Ovary (tissue), 9 donors: ENCODE data around the gene GPR156. TPM values are rescaled to one million over a fixed set of nuclear protein-coding genes. Genes with fewer than 3 reads are reported as not detected.
"Not testable (repeated sequence)": the region's sequence is repeated elsewhere in the genome, so short reads cannot be mapped to it uniquely, and the experiment has no call there.

Experiments used
- DNase-seq, 5 donors: peaks; one replicate each; pipeline ENCODE4 v3.0.0-alpha.2; 2019 to 2020
- H3K27ac ChIP-seq, 2 donors: fragments of 200-600 bp; one replicate each; pipeline versions ENCODE4 v1.5.1 to v1.8.0; 2019 to 2022
- H3K27me3 ChIP-seq: fragments of 200-600 bp; one replicate; pipeline ENCODE4 v1.8.0; 2022
- H3K36me3 ChIP-seq: fragments of 200-600 bp; sonication (generic); one replicate; pipeline ENCODE4 v1.5.1; 2019
- H3K4me1 ChIP-seq: one replicate; pipeline ENCODE4 v1.8.1; 2013; ENCODE audit warnings: mild to moderate bottlenecking, moderate library complexity; ENCODE audit not compliant: insufficient read depth
- H3K4me3 ChIP-seq: fragments of 200-600 bp; sonication (generic); one replicate; pipeline ENCODE4 v1.5.1; 2017
- H3K9me3 ChIP-seq, 2 donors: fragments of 200-600 bp in 1 of 2; sonication (generic) in 1 of 2; one replicate each; pipeline versions ENCODE4 v1.5.1 to v1.8.1; 2013 to 2019; ENCODE audit warnings: mild to moderate bottlenecking in 1 of 2, moderate library complexity in 1 of 2
- EP300 ChIP-seq: sonication (generic); formaldehyde crosslinking; IDR thresholded peaks from one replicate; pipeline ENCODE4 v1.6.1; 2017; ENCODE audit warnings: antibody characterized with exemption
- POLR2A ChIP-seq: fragments of 450-650 bp; IDR thresholded peaks from one replicate; pipeline ENCODE4 v1.6.1; 2017; ENCODE audit warnings: antibody characterized with exemption, mild to moderate bottlenecking, moderate library complexity
- WGBS, 3 donors: extraction: QIAGEN DNeasy Blood & Tissue Kit in 1 of 3; methylation state at CpG; one replicate each; pipeline versions ENCODE4 v1.1.5 to v1.1.7; 2013 to 2017; 5-methylcytosine and 5-hydroxymethylcytosine counted together
- intact Hi-C, 4 donors: fragments of 100-400 bp; cut with DNase I; formaldehyde crosslinking; loops; one replicate each; pipeline versions ENCODE4 v1.11.0 to v1.15.1; 2022 to 2023
- polyA plus RNA-seq, 2 donors: library from polyadenylated mRNA; stranded (reverse); fragments of 200-250 nt in 1 of 2; fragments of 350-450 nt in 1 of 2; fragmentation: Illumina TruSeq in 1 of 2; extraction: RNeasy Lipid Tissue Mini Kit (QIAGEN cat#74804) in 1 of 2; gene quantifications; one replicate each; pipeline ENCODE4 v1.2.3, GENCODE V29; 2013 to 2014
- total RNA-seq, 7 donors: library from RNA; depleted of rRNA in 2 of 7; stranded (reverse); fragments of >200 nt in 2 of 7; fragmentation: NEBNext Ultra II Directional in 3 of 7; extraction: Animal tissue kit (Norgen Biotek cat#: 25700) in 3 of 7; gene quantifications; one replicate each; pipeline versions ENCODE4 v1.1.0 to v1.2.4, GENCODE V29; 2016 to 2023
- TF ChIP-seq, protein P1 (sequence below), 3 donors: fragments of 450-650 bp in 2 of 3; fragments of 200-600 bp in 1 of 3; IDR thresholded peaks; one replicate each; pipeline versions ENCODE4 v1.5.1 to v1.8.0; 2016 to 2022; ENCODE audit warnings: antibody characterized with exemption in 3 of 3, mild to moderate bottlenecking in 1 of 3
- donor health status: DM: no; HTN: no; CAD: no; lungs with moderate emphysema.
- donor health status: DM: no; HTN: no; CAD: no.
- donor health status: Bipolar disorder and iron deficiency.
- donor health status: DM: yes; HTN: yes; CAD: no.
- donor health status: DM: no; HTN: no; CAD: no.
- donor health status: DM: yes; HTN: yes; CAD: no.

The GPR156 gene
- total and polyA plus RNA-seq, 9 donors: 0.24 to 3.5 (median 1.4) TPM

- H3K36me3 ChIP-seq: no peaks in the 10 kb centered on the region
- TF ChIP-seq EP300 (no peak), POLR2A (no peak)
- TF ChIP-seq, protein P1, sequence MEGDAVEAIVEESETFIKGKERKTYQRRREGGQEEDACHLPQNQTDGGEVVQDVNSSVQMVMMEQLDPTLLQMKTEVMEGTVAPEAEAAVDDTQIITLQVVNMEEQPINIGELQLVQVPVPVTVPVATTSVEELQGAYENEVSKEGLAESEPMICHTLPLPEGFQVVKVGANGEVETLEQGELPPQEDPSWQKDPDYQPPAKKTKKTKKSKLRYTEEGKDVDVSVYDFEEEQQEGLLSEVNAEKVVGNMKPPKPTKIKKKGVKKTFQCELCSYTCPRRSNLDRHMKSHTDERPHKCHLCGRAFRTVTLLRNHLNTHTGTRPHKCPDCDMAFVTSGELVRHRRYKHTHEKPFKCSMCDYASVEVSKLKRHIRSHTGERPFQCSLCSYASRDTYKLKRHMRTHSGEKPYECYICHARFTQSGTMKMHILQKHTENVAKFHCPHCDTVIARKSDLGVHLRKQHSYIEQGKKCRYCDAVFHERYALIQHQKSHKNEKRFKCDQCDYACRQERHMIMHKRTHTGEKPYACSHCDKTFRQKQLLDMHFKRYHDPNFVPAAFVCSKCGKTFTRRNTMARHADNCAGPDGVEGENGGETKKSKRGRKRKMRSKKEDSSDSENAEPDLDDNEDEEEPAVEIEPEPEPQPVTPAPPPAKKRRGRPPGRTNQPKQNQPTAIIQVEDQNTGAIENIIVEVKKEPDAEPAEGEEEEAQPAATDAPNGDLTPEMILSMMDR (IDR thresholded peaks at IDR 0.05): no peak
- 51 to 73% (median 69%) methylated on average over 1 of the region's 1 CpG for WGBS, 3 donors
- H3K27me3 ChIP-seq: no peaks in the 10 kb centered on the region
- no peaks in the 10 kb centered on the region for H3K9me3 ChIP-seq
- no peaks in the 10 kb centered on the region for H3K4me1 ChIP-seq
- no peak overlapping the region for H3K27ac ChIP-seq
- DNase-seq: no peak
- intact Hi-C loops: no loop called here
- H3K4me3 ChIP-seq: no peak overlapping the region
These were observed 39.2 kb upstream of the GPR156 start for GRCh38 chr3:120324190-120324589.

DNA sequence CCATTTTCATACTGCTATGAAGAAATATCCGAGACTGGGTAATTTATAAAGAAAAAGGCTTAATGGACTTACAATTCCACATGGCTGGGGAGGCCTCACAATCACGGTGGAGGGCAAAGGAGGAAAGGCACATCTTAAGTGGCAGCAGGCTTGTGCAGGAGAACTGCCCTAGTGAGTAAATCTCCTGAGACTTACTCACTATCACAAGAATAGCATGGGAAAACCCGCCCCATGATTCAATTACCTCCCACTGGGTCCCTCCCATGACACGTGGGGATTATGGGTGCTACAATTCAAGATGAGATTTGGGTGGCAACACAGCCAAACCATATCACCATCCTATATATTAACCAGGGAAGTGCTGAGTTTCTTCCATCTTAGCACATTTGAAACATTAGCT, 38.7 kb upstream of the GPR156 start:
- WGBS, 3 donors: 85 to 87% (median 87%) methylated on average over 4 of the region's 4 CpGs
- H3K4me1 ChIP-seq, DNase-seq, H3K36me3 ChIP-seq, intact Hi-C loops, H3K9me3 ChIP-seq, H3K4me3 ChIP-seq, H3K27ac ChIP-seq, H3K27me3 ChIP-seq: not testable (repeated sequence)

DNA sequence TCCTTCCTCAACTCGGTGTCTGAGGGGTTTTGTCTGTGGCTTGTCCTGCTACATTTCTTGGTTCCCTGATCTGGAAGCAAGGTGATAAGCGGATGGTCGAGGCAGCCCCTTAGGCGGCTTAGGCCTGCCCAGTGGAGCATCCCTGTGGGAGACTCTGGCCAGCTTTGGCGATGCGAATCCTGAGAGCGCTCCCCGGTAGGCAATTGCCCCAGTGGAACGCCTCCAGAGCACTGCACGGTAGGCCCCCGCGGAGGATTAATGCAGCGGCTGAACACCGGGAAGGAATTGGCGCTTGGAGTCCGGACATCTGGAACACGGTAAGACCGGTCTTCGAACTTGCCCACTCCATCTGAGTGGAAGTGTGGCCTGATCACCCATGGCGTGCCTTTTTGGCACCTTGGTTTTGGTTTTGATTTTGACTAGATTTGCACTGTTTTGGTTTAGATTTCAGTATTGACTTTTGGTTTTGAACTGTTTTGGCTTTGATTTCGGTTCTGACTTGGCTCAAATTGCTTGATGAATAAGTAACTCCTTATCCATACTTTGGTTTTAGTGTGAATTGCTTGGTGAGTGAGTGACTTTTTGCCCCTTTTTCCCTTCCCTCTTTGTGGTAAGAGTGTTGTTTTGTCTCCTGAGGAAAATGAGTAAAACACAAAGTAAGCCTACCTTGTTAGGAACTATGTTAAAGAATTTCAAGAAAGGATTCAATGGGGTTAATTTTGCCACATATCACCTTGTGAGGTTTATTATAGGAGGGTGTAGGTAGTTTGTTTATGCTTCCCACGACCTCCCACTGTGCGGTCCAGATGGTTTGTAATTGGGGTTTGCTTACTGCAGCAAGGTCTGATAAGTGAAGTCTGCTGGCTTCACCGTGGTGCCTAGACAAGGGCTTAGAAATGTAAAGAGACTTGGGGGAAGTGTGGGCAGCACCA, 27.1 kb upstream of the GPR156 start:
- Histone ChIP-seq H3K4me3 (no peak overlapping the region), H3K36me3 (no peaks in the 10 kb centered on the region), H3K9me3 (no peaks in the 10 kb centered on the region), H3K27me3 (no peaks in the 10 kb centered on the region), H3K27ac (no peak overlapping the region), H3K4me1 (no peaks in the 10 kb centered on the region)
- WGBS, 3 donors: 89 to 91% (median 91%) methylated on average over 24 of the region's 24 CpGs
- TF ChIP-seq, protein P1 (IDR thresholded peaks at IDR 0.05): no peak
- no peak for TF ChIP-seq POLR2A
- no peak for TF ChIP-seq EP300
- intact Hi-C loops: no loop called here
- DNase-seq: no peak

- Histone ChIP-seq H3K4me1 (no peaks in the 10 kb centered on the region), H3K9me3 (no peaks in the 10 kb centered on the region), H3K4me3 (no peak overlapping the region), H3K36me3 (no peaks in the 10 kb centered on the region), H3K27me3 (no peaks in the 10 kb centered on the region), H3K27ac (no peak overlapping the region)
- DNase-seq: no peak
- intact Hi-C loops: no loop called here
- TF ChIP-seq EP300 (no peak), POLR2A (no peak)
- TF ChIP-seq, protein P1 (IDR thresholded peaks at IDR 0.05): no peak
- WGBS, 3 donors: 64 to 80% (median 70%) methylated on average over 51 to 72 of the region's 72 CpGs
These were observed 21.8 kb upstream of the GPR156 start for GRCh38 chr3:120306519-120307455.
